ENCODE data around the gene XRN1. TPM values are rescaled to one million over a fixed set of nuclear protein-coding genes. Genes with fewer than 3 reads are reported as not detected.

The XRN1 gene
- total RNA-seq, 4 donors from 2014 or later = 29.5 to 54.6 (median 38.2) TPM

DNA sequence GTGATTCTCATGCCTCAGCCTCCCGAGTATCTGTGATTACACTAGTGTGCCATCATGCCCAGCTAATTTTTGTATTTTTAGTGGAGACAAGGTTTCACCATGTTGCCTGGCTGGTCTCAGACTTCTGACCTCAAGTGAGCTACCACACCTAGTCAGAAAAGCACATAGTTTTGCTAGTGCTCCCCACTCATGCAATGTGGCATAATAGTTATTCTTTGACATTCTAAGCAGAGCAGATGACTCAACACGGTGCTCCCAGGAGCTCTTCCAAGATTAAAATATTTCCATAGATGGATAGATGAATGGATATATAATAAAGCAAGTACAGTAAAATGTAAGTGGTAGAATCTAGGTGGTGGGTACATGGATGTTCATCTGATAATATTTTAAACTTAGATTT, 169.4 kb downstream of the XRN1 start:
- Histone ChIP-seq H3K36me3 (no peaks in the 10 kb centered on the region), H3K27me3 (no peaks in the 10 kb centered on the region), H3K4me3 (no peak overlapping the region), H3K27ac (no peak overlapping the region), H3K9me3 (no peaks in the 10 kb centered on the region), H3K4me1 (peaks cover 0 to 8% (median 0%) of the 10 kb centered on the region in 3 donors)
- TF ChIP-seq POLR2A (IDR thresholded peaks at IDR 0.05) (no peak), POLR2AphosphoS5 (IDR thresholded peaks at IDR 0.05) (no peak), EP300 (IDR thresholded peaks at IDR 0.05) (no peak)
- TF ChIP-seq, protein P1, sequence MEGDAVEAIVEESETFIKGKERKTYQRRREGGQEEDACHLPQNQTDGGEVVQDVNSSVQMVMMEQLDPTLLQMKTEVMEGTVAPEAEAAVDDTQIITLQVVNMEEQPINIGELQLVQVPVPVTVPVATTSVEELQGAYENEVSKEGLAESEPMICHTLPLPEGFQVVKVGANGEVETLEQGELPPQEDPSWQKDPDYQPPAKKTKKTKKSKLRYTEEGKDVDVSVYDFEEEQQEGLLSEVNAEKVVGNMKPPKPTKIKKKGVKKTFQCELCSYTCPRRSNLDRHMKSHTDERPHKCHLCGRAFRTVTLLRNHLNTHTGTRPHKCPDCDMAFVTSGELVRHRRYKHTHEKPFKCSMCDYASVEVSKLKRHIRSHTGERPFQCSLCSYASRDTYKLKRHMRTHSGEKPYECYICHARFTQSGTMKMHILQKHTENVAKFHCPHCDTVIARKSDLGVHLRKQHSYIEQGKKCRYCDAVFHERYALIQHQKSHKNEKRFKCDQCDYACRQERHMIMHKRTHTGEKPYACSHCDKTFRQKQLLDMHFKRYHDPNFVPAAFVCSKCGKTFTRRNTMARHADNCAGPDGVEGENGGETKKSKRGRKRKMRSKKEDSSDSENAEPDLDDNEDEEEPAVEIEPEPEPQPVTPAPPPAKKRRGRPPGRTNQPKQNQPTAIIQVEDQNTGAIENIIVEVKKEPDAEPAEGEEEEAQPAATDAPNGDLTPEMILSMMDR (IDR thresholded peaks at IDR 0.05) = no peak
- 52 to 53% methylated on average over 2 of the region's 2 CpGs for WGBS, 2 donors (ENCODE audit: low coverage in 1 of 2)
- no peak for ATAC-seq

DNA sequence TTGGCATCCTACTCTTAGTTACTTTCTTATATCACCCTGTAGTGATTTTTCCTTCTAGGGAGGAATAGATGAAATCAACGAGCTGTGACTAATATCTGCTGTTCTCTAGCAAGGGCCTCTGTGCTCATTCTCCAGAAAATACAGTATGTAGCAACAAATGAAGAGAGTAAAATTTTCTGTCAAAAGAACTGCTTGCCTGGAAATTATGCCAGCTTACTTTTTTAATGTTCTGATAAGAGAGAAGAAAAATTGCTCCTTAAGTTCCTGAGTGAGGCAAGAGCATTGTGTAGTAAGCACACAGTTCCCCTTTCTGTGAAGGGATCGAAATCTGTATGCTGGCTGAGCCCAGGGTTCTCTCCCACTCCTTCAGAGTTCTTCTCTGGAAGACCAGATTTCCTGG, 171.1 kb downstream of the XRN1 start:
- Histone ChIP-seq H3K9me3 (no peaks in the 10 kb centered on the region), H3K27ac (no peak overlapping the region), H3K4me1 (peaks cover 0 to 8% (median 0%) of the 10 kb centered on the region in 3 donors), H3K36me3 (no peaks in the 10 kb centered on the region), H3K27me3 (no peaks in the 10 kb centered on the region), H3K4me3 (no peak overlapping the region)
- 51 to 74% methylated on average over 2 of the region's 2 CpGs for WGBS, 2 donors (ENCODE audit: low coverage in 1 of 2)
- ATAC-seq = peak; percentile 57
- TF ChIP-seq, protein P1 (IDR thresholded peaks at IDR 0.05) = no peak
- TF ChIP-seq POLR2AphosphoS5 (IDR thresholded peaks at IDR 0.05) (no peak), POLR2A (IDR thresholded peaks at IDR 0.05) (no peak), EP300 (IDR thresholded peaks at IDR 0.05) (no peak)

GRCh38 chr3:142275856-142276255, 172.0 kb downstream of the XRN1 start:
- Histone ChIP-seq H3K27ac (no peak overlapping the region), H3K27me3 (no peaks in the 10 kb centered on the region), H3K9me3 (no peaks in the 10 kb centered on the region), H3K4me3 (no peak overlapping the region), H3K4me1 (peaks cover 0 to 8% (median 0%) of the 10 kb centered on the region in 3 donors), H3K36me3 (no peaks in the 10 kb centered on the region)
- 52 to 70% methylated on average over 2 of the region's 2 CpGs for WGBS, 2 donors (ENCODE audit: low coverage in 1 of 2)
- TF ChIP-seq, protein P1 (IDR thresholded peaks at IDR 0.05) = no peak
- TF ChIP-seq POLR2AphosphoS5 (IDR thresholded peaks at IDR 0.05) (peak; percentile 6), EP300 (IDR thresholded peaks at IDR 0.05) (no peak), POLR2A (IDR thresholded peaks at IDR 0.05) (no peak)
- peak; percentile 69 for ATAC-seq

DNA sequence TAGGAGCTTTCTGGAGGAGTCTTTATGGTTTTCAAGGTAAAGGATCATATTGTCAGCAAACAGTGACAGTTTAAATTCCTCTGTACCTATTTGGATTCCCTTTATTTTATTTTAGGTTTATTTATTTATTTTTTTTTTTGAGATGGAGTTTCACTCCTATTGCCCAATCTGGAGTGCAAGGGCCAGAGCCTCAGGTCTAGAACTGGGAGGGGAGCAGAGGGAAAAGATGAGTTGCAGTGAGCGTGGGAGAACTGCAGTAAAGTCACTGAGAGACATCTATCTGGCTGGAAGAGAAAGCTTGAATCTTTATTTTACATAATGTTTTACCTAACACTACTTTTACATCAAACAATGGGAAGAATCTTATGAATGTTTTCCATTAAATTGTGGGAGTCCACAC, 172.9 kb downstream of the XRN1 start:
- Histone ChIP-seq H3K4me3 (no peak overlapping the region), H3K9me3 (no peaks in the 10 kb centered on the region), H3K27ac (no peak overlapping the region), H3K4me1 (peaks cover 0 to 4% (median 0%) of the 10 kb centered on the region in 3 donors), H3K36me3 (no peaks in the 10 kb centered on the region), H3K27me3 (no peaks in the 10 kb centered on the region)
- ATAC-seq = no peak
- WGBS, 2 donors (ENCODE audit: low coverage in 1 of 2) = 100% methylated on average over 1 of the region's 1 CpG; no CpG with 5 or more reads in 1 of the 2 donors
- TF ChIP-seq POLR2AphosphoS5 (IDR thresholded peaks at IDR 0.05) (no peak), POLR2A (IDR thresholded peaks at IDR 0.05) (no peak), EP300 (IDR thresholded peaks at IDR 0.05) (no peak)
- TF ChIP-seq, protein P1 (IDR thresholded peaks at IDR 0.05) = no peak

DNA sequence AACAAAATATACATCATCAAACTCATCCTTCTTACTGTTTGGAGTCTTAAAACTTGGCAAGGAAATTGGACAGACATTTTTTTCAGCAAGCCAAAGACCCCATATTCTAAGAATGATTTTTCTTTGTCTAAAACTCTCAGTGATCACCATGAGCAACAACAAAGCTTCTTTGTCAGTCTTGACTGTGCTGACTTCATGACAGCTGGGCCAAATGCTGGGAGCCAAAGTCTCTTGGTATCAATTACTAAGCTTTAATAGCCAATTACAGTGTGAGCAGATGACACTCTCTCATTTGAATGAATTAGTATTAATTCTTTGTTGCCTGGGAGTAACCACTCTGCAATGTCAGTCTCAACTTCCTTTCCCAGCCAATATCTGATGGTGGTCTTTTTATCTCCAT, 174.3 kb downstream of the XRN1 start:
- H3K4me3 ChIP-seq = no peak overlapping the region
- no peak overlapping the region for H3K27ac ChIP-seq
- H3K9me3 ChIP-seq = no peaks in the 10 kb centered on the region
- no peaks in the 10 kb centered on the region for H3K36me3 ChIP-seq
- no peaks in the 10 kb centered on the region for H3K4me1 ChIP-seq
- ATAC-seq = no peak
- H3K27me3 ChIP-seq = no peaks in the 10 kb centered on the region
- TF ChIP-seq, protein P1 (IDR thresholded peaks at IDR 0.05) = no peak
- no peak for TF ChIP-seq POLR2AphosphoS5 (IDR thresholded peaks at IDR 0.05)
- TF ChIP-seq EP300 (IDR thresholded peaks at IDR 0.05) = no peak
- no peak for TF ChIP-seq POLR2A (IDR thresholded peaks at IDR 0.05)
